Nephron (organoid): ENCODE measurements around the gene RPL38.
"Not testable (repeated sequence)": the region's sequence is repeated elsewhere in the genome, so short reads cannot be mapped to it uniquely, and the experiment has no call there.

Experiments used
- H3K27ac Mint-ChIP-seq, 3 experiments: 2 replicates each; pipeline ENCODE4 v1.8.0; 2020; ENCODE audit warnings: mixed read lengths in 3 of 3, mild to moderate bottlenecking in 2 of 3, moderate library complexity in 1 of 3
- H3K27me3 Mint-ChIP-seq: 2 replicates; pipeline ENCODE4 v1.8.0; 2021; ENCODE audit warnings: low read depth, mild to moderate bottlenecking, moderate library complexity, mixed read lengths
- H3K36me3 Mint-ChIP-seq: 2 replicates; pipeline ENCODE4 v1.8.0; 2020; ENCODE audit warnings: low read depth, mixed read lengths
- H3K4me1 Mint-ChIP-seq: 2 replicates; pipeline ENCODE4 v1.8.0; 2020; ENCODE audit warnings: mixed read lengths
- H3K4me3 Mint-ChIP-seq, 3 experiments: 2 replicates each; pipeline ENCODE4 v1.8.0; 2020; ENCODE audit warnings: mild to moderate bottlenecking in 3 of 3, mixed read lengths in 3 of 3, moderate library complexity in 2 of 3
- H3K9me3 Mint-ChIP-seq: 2 replicates; pipeline ENCODE4 v1.8.0; 2020; ENCODE audit warnings: mixed read lengths
- CTCF ChIP-seq, 3 experiments: fragments of 200-600 bp; sonication (generic); IDR thresholded peaks; one replicate each; pipeline ENCODE4 v1.5.0; 2021; ENCODE audit warnings: antibody characterized with exemption in 3 of 3; ENCODE audit not compliant: unreplicated experiment in 3 of 3

The RPL38 gene

GRCh38 chr17:74186498-74186897 lies 17.0 kb upstream of the RPL38 start:
- Mint-ChIP-seq H3K4me1 (no peaks in the 10 kb centered on the region), H3K9me3 (no peaks in the 10 kb centered on the region), H3K27me3 (peaks cover 37% of the 10 kb centered on the region), H3K4me3 (no peak overlapping the region), H3K36me3 (no peaks in the 10 kb centered on the region), H3K27ac (no peak overlapping the region)
- TF ChIP-seq CTCF (IDR thresholded peaks at IDR 0.05; ENCODE audit: unreplicated experiment in 3 of 3): no peak

GRCh38 chr17:74187761-74188160 lies 15.7 kb upstream of the RPL38 start:
- Mint-ChIP-seq H3K27ac (no peak overlapping the region), H3K4me3 (no peak overlapping the region), H3K36me3 (no peaks in the 10 kb centered on the region), H3K27me3 (peaks cover 42% of the 10 kb centered on the region), H3K4me1 (peaks cover under 1% of the 10 kb centered on the region), H3K9me3 (no peaks in the 10 kb centered on the region)
- TF ChIP-seq CTCF (IDR thresholded peaks at IDR 0.05; ENCODE audit: unreplicated experiment in 3 of 3): no peak

- H3K4me1 Mint-ChIP-seq, H3K9me3 Mint-ChIP-seq, H3K4me3 Mint-ChIP-seq, H3K27ac Mint-ChIP-seq, H3K36me3 Mint-ChIP-seq: not testable (repeated sequence)
- peaks cover 45% of the 10 kb centered on the region for H3K27me3 Mint-ChIP-seq
These were observed 14.8 kb upstream of the RPL38 start for GRCh38 chr17:74188687-74189086.

- no peaks in the 10 kb centered on the region for H3K9me3 Mint-ChIP-seq
- peaks cover 54% of the 10 kb centered on the region for H3K27me3 Mint-ChIP-seq
- no peaks in the 10 kb centered on the region for H3K36me3 Mint-ChIP-seq
- peaks cover 21% of the 10 kb centered on the region for H3K4me1 Mint-ChIP-seq
- H3K4me3 Mint-ChIP-seq: no peak overlapping the region
- no peak for TF ChIP-seq CTCF (IDR thresholded peaks at IDR 0.05; ENCODE audit: unreplicated experiment in 3 of 3)
- no peak overlapping the region for H3K27ac Mint-ChIP-seq
These were observed 13.3 kb upstream of the RPL38 start for GRCh38 chr17:74190154-74190553.

GRCh38 chr17:74190807-74191406 lies 12.6 kb upstream of the RPL38 start:
- H3K9me3 Mint-ChIP-seq: no peaks in the 10 kb centered on the region
- H3K27me3 Mint-ChIP-seq: peaks cover 60% of the 10 kb centered on the region
- no peak overlapping the region for H3K4me3 Mint-ChIP-seq
- no peaks in the 10 kb centered on the region for H3K36me3 Mint-ChIP-seq
- TF ChIP-seq CTCF (IDR thresholded peaks at IDR 0.05; ENCODE audit: unreplicated experiment in 3 of 3): no peak
- H3K27ac Mint-ChIP-seq: no peak overlapping the region
- peaks cover 24% of the 10 kb centered on the region for H3K4me1 Mint-ChIP-seq

GRCh38 chr17:74192950-74193781 lies 10.3 kb upstream of the RPL38 start:
- Mint-ChIP-seq H3K4me1 (peaks cover 35% of the 10 kb centered on the region), H3K27ac (peak overlapping the region in 2 of 3 experiments; percentile 51 to 74), H3K4me3 (peak overlapping the region in 1 of 3 experiments; percentile 37), H3K27me3 (peaks cover 68% of the 10 kb centered on the region), H3K36me3 (no peaks in the 10 kb centered on the region), H3K9me3 (no peaks in the 10 kb centered on the region)
- TF ChIP-seq CTCF (IDR thresholded peaks at IDR 0.05; ENCODE audit: unreplicated experiment in 3 of 3): no peak
